Transverse colon (tissue), 4 donors: ENCODE measurements around the gene PAX7. TPM values are rescaled to one million over a fixed set of nuclear protein-coding genes. Genes with fewer than 3 reads are reported as not detected.

ENCODE experiments used
- DNase-seq: peaks from one replicate; pipeline ENCODE4 v3.0.0-alpha.2; 2019
- H3K27ac ChIP-seq, 4 donors: fragments of 200-600 bp; sonication (generic); 2 replicates each; pipeline ENCODE4 v1.5.1; 2016 to 2018; ENCODE audit warnings: inconsistent platforms in 4 of 4
- H3K27me3 ChIP-seq: fragments of 200-600 bp; sonication (generic); 2 replicates; pipeline ENCODE4 v1.5.1; 2017; ENCODE audit warnings: inconsistent platforms
- H3K36me3 ChIP-seq, 4 donors: fragments of 200-600 bp; sonication (generic); 2 replicates each; pipeline ENCODE4 v1.5.1; 2017 to 2019; ENCODE audit warnings: inconsistent platforms in 4 of 4
- H3K4me1 ChIP-seq, 4 donors: fragments of 200-600 bp; sonication (generic); 2 replicates each; pipeline ENCODE4 v1.5.1; 2017 to 2020; ENCODE audit warnings: inconsistent platforms in 4 of 4
- H3K4me3 ChIP-seq, 4 donors: fragments of 200-600 bp; sonication (generic); 1 replicate in 1 of 4; 2 replicates in 3 of 4; pipeline versions ENCODE4 v1.5.1 to v1.6.1; 2017 to 2019; ENCODE audit warnings: inconsistent platforms in 4 of 4
- H3K9me3 ChIP-seq, 2 donors: fragments of 200-600 bp; sonication (generic); 2 replicates each; pipeline ENCODE4 v1.5.1; 2017 to 2019; ENCODE audit warnings: inconsistent platforms in 2 of 2
- CTCF ChIP-seq, 5 experiments: fragments of 200-600 bp in 3 of 5; fragments of 450-650 bp in 2 of 5; sonication (generic) in 3 of 5; IDR thresholded peaks; 1 replicate in 2 of 5; 2 replicates in 3 of 5; pipeline ENCODE4 v1.5.1; 2016 to 2017; ENCODE audit warnings: antibody characterized with exemption in 5 of 5, inconsistent platforms in 3 of 5, mild to moderate bottlenecking in 2 of 5, moderate library complexity in 1 of 5
- EP300 ChIP-seq: sonication (generic); formaldehyde crosslinking; IDR thresholded peaks from one replicate; pipeline ENCODE4 v1.6.1; 2017; ENCODE audit warnings: antibody characterized with exemption, low read depth
- POLR2A ChIP-seq: fragments of 450-650 bp; IDR thresholded peaks from one replicate; pipeline ENCODE4 v1.6.1; 2016; ENCODE audit warnings: antibody characterized with exemption, mild to moderate bottlenecking, moderate library complexity
- POLR2AphosphoS5 ChIP-seq, 3 donors: sonication (generic); formaldehyde crosslinking; IDR thresholded peaks; one replicate each; pipeline ENCODE4 v1.6.1; 2016; ENCODE audit warnings: antibody characterized with exemption in 3 of 3
- WGBS, 2 donors: methylation state at CpG; one replicate each; pipeline ENCODE4 v1.1.5; 2018; ENCODE audit warnings: low coverage in 1 of 2; 5-methylcytosine and 5-hydroxymethylcytosine counted together
- in situ Hi-C, 4 donors: fragments of 200-750 bp; cut with MboI; loops; one replicate each; pipeline versions ENCODE4 v1.15.0 to v1.15.1; 2017; ENCODE audit warnings: low sequenced_read_pairs in 3 of 4, low pct_ligation_motif_present in 1 of 4, low pct_unique_long_range_greater_than_20kb in 1 of 4
- intact Hi-C: fragments of 100-400 bp; cut with DNase I; formaldehyde crosslinking; loops from one replicate; pipeline ENCODE4 v1.15.1; 2023; ENCODE audit warnings: low total_unique reads
- total RNA-seq, 4 donors: library from RNA; depleted of rRNA; stranded (reverse); fragments of >200 nt; gene quantifications; one replicate each; pipeline ENCODE4 v1.1.0, GENCODE V29; 2016

Gene PAX7
- total RNA-seq, 4 donors from 2014 or later = not detected

DNA sequence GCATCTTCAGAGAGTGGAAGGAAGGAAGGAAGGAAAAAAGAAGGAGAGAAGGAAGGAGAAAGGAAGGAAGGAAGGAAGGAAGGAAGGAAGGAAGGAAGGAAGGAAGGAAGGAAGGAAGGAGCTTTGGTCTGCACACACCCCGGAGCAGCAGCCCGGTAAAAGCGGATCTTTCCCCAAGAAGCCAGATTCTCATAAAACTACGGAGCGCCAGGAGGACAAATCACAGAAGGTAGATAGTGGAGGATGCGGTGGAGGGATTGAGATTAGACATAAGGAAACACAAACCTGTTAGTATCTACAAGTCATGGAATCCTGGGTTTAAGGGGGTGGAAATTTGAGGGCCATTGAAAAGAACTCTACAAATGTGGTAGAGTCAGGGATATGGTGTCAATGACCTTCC is 36.7 kb downstream of the PAX7 start:
- 81 to 88% methylated on average over 6 of the region's 6 CpGs for WGBS, 2 donors
- TF ChIP-seq POLR2AphosphoS5 (IDR thresholded peaks at IDR 0.05) (no peak), EP300 (no peak), POLR2A (no peak), CTCF (IDR thresholded peaks at IDR 0.05) (no peak)
- H3K27ac ChIP-seq = peak overlapping the region in 1 of 4 donors; percentile 58
- H3K4me3 ChIP-seq = no peak overlapping the region
- no peak for DNase-seq
- no peaks in the 10 kb centered on the region for H3K9me3 ChIP-seq
- intact Hi-C loops = no loop called here
- peaks cover 0 to 17% (median 7%) of the 10 kb centered on the region in 4 donors for H3K4me1 ChIP-seq
- no peaks in the 10 kb centered on the region for H3K36me3 ChIP-seq
- in situ Hi-C loops = no loop called here
- H3K27me3 ChIP-seq = peaks cover 6% of the 10 kb centered on the region

- no peaks in the 10 kb centered on the region for H3K9me3 ChIP-seq
- H3K4me1 ChIP-seq = peaks cover 0 to 17% (median 7%) of the 10 kb centered on the region in 4 donors
- H3K27ac ChIP-seq = peak overlapping the region in 1 of 4 donors; percentile 58
- peaks cover 6% of the 10 kb centered on the region for H3K27me3 ChIP-seq
- no peak overlapping the region for H3K4me3 ChIP-seq
- in situ Hi-C loops = no loop called here
- WGBS, 2 donors = 0 to 12% methylated on average over 1 to 2 of the region's 2 CpGs
- TF ChIP-seq CTCF (IDR thresholded peaks at IDR 0.05) (no peak), EP300 (no peak), POLR2AphosphoS5 (IDR thresholded peaks at IDR 0.05) (no peak), POLR2A (no peak)
- intact Hi-C loops = no loop called here
- no peaks in the 10 kb centered on the region for H3K36me3 ChIP-seq
- peak; percentile 26 for DNase-seq
These were observed 37.4 kb downstream of the PAX7 start for GRCh38 chr1:18668046-18668445.

DNA sequence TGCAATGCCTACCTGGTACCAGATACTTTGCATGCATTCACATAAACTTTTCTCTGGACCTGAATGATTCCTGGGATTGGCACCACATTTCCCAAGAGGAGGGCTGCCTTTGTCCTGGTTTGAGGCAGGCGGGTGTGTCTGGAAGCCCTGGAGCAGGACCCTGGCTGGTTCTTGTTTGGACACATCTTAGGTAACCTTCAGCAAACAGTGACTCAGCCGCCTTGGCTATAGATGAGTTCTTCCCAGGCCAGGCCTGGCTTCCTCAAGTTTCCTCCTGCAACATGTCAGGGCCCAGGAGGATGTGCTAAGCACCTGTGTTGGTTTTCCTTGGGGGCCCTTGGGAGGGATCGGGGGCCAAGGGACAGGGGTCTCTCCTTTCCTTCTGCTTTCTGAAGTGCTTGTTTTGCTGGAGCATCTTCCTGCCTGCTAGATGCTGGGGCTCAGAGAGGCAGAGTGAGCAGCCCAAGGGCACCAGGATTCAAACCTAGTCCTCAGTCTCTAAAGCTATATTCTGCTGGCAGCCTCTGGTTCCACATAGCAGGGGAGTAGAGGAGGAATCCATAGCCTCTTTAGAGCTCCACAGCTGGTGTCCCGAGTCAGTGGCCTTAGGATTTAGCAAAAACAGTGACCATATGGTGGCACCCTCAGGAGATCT is 38.2 kb downstream of the PAX7 start:
- in situ Hi-C loops = no loop called here
- Histone ChIP-seq H3K4me3 (no peak overlapping the region), H3K4me1 (peaks cover 0 to 17% (median 7%) of the 10 kb centered on the region in 4 donors), H3K27me3 (peaks cover 4% of the 10 kb centered on the region), H3K27ac (peak overlapping the region in 1 of 4 donors; percentile 58), H3K9me3 (no peaks in the 10 kb centered on the region), H3K36me3 (no peaks in the 10 kb centered on the region)
- TF ChIP-seq POLR2AphosphoS5 (IDR thresholded peaks at IDR 0.05) (no peak), CTCF (IDR thresholded peaks at IDR 0.05) (no peak), POLR2A (no peak), EP300 (no peak)
- intact Hi-C loops = no loop called here
- peak; percentile 49 for DNase-seq
- 53% methylated on average over 3 of the region's 4 CpGs; no CpG with 5 or more reads in 1 of the 2 donors for WGBS, 2 donors

GRCh38 chr1:18670121-18670867 is 39.6 kb downstream of the PAX7 start:
- in situ Hi-C loops (no loop called here), intact Hi-C loops (no loop called here)
- Histone ChIP-seq H3K9me3 (no peaks in the 10 kb centered on the region), H3K4me3 (no peak overlapping the region), H3K36me3 (no peaks in the 10 kb centered on the region), H3K4me1 (peaks cover 0 to 17% (median 7%) of the 10 kb centered on the region in 4 donors), H3K27ac (no peak overlapping the region), H3K27me3 (peaks cover 15% of the 10 kb centered on the region)
- TF ChIP-seq POLR2AphosphoS5 (IDR thresholded peaks at IDR 0.05) (no peak), POLR2A (no peak), EP300 (no peak), CTCF (IDR thresholded peaks at IDR 0.05) (no peak)
- DNase-seq = peak; percentile 9
- WGBS, 2 donors = 83% methylated on average over 12 of the region's 13 CpGs; no CpG with 5 or more reads in 1 of the 2 donors
